ENCODE measurements around the gene FGFR3.

FGFR3 gene

GRCh38 chr4:1786544-1787362, 6.3 kb upstream of the FGFR3 start:
- DNase-seq (ENCODE audit: low read depth in 1 of 2, low spot score in 1 of 2), result no peak

- DNase-seq (ENCODE audit: low read depth in 1 of 2, low spot score in 1 of 2), result no peak
These were observed 5.5 kb upstream of the FGFR3 start for GRCh38 chr4:1787411-1788077.

GRCh38 chr4:1788254-1788973, 4.7 kb upstream of the FGFR3 start:
- DNase-seq (ENCODE audit: low read depth in 1 of 2, low spot score in 1 of 2), result no peak

GRCh38 chr4:1789552-1789951, 3.5 kb upstream of the FGFR3 start:
- no peak for DNase-seq (ENCODE audit: low read depth in 1 of 2, low spot score in 1 of 2)

GRCh38 chr4:1790005-1790404, 3.1 kb upstream of the FGFR3 start:
- DNase-seq (ENCODE audit: low read depth in 1 of 2, low spot score in 1 of 2), result no peak

- DNase-seq (ENCODE audit: low read depth in 1 of 2, low spot score in 1 of 2), result no peak
These were observed 798 bp upstream of the FGFR3 start for GRCh38 chr4:1792158-1792831.

- peak; percentile 9 to 26 for DNase-seq (ENCODE audit: low read depth in 1 of 2, low spot score in 1 of 2)
These were observed 375 bp downstream of the FGFR3 start for GRCh38 chr4:1793496-1793840.

- no peak for DNase-seq (ENCODE audit: low read depth in 1 of 2, low spot score in 1 of 2)
These were observed 1.1 kb downstream of the FGFR3 start for GRCh38 chr4:1793940-1794808.

GRCh38 chr4:1794809-1795298, 1.8 kb downstream of the FGFR3 start:
- no peak for DNase-seq (ENCODE audit: low read depth in 1 of 2, low spot score in 1 of 2)

GRCh38 chr4:1795299-1796195, 2.5 kb downstream of the FGFR3 start:
- DNase-seq (ENCODE audit: low read depth in 1 of 2, low spot score in 1 of 2), result no peak

GRCh38 chr4:1796486-1797204, 3.6 kb downstream of the FGFR3 start:
- no peak for DNase-seq (ENCODE audit: low read depth in 1 of 2, low spot score in 1 of 2)

- no peak for DNase-seq (ENCODE audit: low read depth in 1 of 2, low spot score in 1 of 2)
These were observed 4.3 kb downstream of the FGFR3 start for GRCh38 chr4:1797298-1797860.

GRCh38 chr4:1797861-1798579, 4.9 kb downstream of the FGFR3 start:
- DNase-seq (ENCODE audit: low read depth in 1 of 2, low spot score in 1 of 2), result no peak

GRCh38 chr4:1798580-1799386, 5.7 kb downstream of the FGFR3 start:
- DNase-seq (ENCODE audit: low read depth in 1 of 2, low spot score in 1 of 2), result no peak

- DNase-seq (ENCODE audit: low read depth in 1 of 2, low spot score in 1 of 2), result no peak
These were observed 6.6 kb downstream of the FGFR3 start for GRCh38 chr4:1799387-1800375.

GRCh38 chr4:1800805-1801204, 7.7 kb downstream of the FGFR3 start:
- no peak for DNase-seq (ENCODE audit: low read depth in 1 of 2, low spot score in 1 of 2)

Measured in activated CD4-positive, alpha-beta T cell treated with anti-CD3 and anti-CD28 coated beads, Interleukin-2, amount 50 U/mL, for 24 hours (primary cell).